GM19463 (cell line): ENCODE measurements around the gene RILPL1.
"Not testable (repeated sequence)": the region's sequence is repeated elsewhere in the genome, so short reads cannot be mapped to it uniquely, and the experiment has no call there.

Source experiments
- ATAC-seq: cut with Tn5 transposase; IDR thresholded peaks from one replicate; pipeline ENCODE4 v1.9.1; 2021; ENCODE audit warnings: mild to moderate bottlenecking, moderate library complexity; ENCODE audit not compliant: unreplicated experiment

RILPL1 gene

DNA sequence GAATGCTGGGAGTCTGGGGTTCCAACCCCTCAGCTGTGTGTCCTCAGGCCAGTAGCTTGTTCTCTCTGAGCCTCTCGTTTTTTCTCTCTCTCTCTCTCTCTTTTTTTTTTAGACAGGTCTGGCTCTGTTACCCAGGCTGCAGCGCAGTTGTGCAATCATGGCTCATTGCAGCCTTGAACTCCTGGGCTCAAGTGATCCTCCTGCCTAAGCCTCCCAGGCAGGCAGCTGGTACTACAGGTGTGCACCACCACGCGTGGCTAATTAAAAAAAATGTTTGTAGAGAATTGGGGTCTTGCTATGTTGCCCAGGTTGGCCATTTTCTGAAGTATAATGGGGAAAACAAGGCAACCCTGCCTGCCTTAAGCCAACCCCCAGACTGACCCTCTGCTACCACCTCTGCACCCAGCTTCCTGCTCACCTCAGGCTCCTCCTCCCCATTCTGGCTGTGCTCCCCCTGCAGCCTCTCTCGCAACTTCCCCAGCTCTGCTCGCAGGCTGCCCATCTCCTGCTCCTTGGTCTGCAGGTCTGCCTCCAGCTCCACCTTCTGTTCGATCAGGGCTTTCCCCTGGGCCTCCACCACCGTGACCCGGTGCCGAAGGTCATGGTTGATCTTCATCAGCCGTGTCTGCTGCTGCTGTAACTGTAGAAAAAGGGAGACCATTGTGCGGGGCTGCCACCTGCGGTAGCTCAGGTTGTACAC lies 35.2 kb downstream of the RILPL1 start:
- no peak for ATAC-seq

DNA sequence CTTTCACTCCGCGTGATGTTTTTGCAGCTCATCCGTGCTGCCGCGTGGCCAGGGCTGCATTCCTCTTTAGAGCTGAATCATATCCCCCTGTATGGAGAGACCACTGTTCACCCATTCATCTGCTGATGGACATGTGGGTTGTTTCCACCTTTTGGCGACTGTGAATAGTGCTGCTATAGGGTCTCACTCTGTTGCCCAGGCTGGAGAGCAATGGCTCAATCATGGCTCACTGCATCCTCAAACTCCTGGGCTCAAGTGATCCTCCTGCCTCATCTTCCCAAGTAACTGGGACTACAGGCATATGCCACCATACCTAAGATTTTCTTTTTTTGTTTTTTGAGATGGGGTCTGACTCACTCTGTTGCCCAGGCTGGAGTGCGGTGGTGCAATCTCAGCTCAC lies 36.5 kb downstream of the RILPL1 start:
- ATAC-seq: no peak

DNA sequence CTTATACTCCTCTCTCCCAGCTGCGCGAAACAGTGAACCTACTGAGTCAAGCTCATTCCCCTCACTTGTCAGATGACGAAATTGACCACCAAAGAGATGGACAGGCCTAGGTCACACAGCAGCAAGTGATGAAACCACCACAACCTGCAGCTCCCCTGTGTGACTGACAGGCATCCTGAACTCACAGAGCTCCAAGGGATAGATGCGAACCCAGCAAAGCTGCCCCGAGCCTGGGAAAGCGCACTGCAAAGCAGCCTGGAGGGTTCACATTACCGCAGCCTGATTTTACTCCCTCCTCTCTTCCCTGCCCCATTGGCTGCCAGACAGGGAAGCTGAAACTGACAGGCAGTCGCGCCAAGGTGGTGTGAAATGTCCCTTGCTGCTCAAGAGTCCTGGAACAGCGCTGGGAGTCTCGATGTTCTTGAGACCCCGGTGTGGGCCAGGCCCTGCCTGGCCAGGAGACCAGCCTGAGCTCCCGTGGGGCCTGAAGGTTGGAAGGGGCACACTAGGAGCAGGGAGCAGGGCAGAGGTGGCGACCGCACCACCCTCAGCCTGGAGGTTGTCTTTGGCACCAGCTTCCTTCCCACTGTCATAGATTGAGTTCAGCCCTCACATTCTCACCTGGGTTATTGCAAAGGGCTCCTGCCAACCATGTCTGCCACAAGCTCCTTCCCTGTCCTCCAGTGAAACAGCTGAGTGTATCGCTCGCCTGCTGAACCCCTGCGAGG lies 39.2 kb downstream of the RILPL1 start:
- no peak for ATAC-seq

DNA sequence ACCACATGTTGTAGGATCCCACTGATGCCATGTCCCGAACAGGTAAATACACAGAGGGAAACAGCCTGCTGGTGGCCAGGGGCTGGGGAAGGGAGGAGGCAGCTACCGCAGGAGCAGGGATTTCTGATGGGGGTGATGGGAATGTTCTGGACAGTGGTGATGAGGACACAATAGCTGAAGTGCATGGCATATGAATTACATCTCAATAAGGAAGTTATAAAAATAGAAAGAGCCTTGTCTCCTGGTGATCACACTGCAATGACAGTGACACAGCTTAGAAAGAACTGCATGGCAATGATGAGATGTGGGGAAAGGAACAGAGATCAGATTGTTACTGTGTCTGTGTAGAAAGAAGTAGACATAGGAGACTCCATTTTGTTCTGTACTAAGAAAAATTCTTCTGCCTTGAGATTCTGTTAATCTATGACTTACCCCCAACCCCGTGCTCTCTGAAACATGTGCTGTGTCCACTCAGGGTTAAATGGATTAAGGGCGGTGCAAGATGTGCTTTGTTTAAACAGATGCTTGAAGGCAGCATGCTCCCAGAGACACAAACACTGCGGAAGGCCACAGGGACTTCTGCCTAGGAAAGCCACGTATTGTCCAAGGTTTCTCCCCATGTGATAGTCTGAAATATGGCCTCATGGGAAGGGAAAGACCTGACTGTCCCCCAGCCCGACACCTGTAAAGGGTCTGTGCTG lies 41.0 kb downstream of the RILPL1 start:
- not testable (repeated sequence) for ATAC-seq

DNA sequence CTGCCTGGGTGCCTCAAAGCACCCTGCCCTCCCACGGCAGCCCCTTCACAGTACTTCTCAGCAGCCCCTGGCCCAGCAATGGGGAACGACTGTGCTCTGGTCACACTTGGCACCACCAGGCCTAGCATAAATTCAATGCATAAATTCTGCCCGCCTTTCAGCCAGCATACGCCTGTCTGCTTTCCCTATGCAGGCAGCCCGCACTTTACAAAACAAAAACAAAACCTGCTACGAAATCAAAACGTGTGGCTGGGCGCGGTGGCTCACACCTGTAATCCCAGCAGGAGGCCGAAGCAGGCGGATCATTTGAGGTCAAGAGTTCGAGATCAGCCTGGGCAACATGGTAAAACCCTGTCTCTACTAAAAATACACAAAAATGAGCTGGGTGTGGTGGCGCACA lies 42.0 kb downstream of the RILPL1 start:
- ATAC-seq: no peak

DNA sequence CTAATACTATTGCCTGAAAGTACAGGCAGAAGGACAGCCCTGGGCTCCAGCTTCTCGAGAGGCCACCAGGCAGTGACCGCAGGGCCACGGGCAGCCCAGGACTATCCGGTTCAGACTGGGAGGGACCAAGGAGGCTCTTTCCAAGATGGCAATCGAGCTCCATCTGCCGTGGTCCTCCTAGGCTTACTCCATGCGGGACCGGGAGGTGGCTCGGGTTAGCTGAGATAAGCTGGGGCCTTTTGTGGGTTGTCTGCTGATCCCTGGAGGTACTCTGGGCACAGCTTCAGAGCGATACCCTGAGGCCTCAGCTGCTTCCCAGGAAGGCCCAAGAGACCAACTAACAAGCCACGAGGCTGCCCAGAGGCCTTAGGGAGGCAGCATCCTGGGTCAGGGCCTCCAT lies 42.5 kb downstream of the RILPL1 start:
- no peak for ATAC-seq

DNA sequence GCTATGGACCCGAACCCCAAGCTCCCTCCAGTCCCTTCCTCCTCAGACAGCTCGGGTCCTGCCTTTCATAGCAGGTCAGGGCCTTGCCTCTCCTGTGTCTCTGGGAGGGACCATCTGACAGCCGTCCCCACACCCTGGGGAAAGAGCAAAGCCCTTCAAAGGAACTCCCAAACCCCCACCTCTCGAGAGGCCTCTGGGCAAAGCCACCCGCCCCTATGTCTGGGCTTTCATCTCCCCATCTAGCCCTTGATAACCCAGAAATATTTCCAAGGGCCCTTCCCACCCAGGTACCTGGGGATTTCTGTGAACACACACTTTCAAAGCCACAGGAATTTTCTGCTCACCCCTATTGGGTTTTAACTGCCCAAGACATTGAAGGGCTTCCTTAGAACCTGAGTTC lies 43.4 kb downstream of the RILPL1 start:
- no peak for ATAC-seq

DNA sequence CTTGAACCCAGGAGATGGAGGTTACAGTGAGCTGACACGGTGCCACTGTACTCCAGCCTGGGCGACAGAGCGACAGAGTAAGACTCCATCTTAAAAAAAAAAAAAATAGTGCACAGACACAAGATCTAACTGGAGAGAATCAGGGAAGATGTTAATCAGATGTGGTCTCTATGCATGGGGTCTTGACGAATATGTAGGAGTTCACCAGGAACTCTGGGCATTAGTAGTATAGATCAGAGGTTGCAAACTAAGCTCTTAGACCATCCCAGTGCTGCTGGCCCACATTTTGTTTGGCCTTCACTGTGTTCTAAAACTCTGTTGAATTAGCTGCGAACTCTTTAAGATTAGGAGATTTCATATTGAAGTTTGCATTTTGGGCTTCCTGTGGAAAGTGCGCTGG lies 43.9 kb downstream of the RILPL1 start:
- no peak for ATAC-seq

DNA sequence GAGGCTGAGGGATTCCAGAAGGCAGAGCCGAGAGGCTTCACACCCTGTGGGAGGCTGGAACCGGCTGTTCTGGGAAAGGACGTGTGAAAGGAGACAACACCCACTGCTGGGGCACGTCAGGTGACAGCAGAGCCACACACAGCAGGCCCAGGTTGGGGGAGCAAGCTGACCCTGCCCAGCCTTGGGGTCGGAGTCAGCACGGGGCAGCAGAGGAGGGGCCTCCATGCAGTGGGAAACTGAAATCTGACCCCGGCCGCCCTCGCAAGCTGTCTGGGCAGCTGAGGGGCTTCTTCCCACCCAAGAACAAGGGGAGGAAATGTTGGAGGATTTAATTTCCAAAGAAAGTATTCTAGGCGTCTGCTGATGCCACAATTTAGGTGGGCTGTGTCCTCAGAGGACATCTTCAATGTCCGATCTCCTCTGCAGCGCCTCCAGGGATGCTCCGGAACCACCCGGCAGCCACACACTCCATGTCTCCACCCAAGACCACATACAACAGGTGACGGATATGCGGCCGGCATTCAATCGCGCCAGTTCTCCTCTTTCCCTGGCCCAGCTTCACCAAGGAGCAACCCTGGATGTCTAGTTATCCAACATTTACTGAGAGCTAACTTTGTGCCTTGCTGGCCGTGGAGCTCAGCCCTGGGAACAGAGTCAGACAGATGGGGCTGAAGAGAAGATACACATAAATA lies 44.8 kb downstream of the RILPL1 start:
- ATAC-seq: no peak

DNA sequence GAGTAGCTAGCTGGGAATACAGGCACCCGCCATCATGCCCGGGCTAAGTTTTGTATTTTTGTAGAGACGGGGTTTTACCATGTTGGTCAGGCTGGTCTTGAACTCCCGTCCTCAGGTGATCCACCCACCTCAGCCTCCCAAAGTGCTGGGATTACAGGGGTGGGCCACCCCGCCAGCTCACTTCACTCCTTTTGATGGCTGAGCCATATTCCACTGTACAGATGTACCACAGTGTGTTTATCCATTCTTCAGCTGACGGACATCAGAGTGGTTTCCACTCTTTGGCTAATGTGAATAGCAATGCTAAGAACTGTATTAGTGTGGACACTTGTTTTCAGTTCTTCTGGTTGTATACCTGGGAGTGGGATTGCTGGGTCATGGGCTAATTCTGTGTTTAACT lies 46.1 kb downstream of the RILPL1 start:
- ATAC-seq: no peak

DNA sequence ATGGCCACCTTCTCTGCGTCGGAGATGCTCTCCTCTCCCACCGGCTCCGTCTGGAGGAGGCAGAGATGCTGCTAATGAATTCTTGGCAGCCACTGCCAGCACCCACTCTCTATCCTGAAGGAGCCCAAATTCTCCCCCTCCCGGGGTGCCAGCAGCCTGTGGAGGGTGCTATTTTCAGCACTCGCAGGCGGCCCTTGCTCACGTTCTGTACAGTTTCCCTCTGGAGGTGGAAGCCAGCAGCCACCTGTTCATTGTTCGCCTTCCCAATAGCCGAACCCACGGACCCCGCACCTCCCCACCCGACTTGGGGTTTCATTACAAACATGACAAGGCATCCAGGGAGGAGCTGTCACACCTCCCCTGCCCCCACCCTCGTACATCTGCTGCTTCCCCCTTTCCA lies 47.8 kb downstream of the RILPL1 start:
- no peak for ATAC-seq

DNA sequence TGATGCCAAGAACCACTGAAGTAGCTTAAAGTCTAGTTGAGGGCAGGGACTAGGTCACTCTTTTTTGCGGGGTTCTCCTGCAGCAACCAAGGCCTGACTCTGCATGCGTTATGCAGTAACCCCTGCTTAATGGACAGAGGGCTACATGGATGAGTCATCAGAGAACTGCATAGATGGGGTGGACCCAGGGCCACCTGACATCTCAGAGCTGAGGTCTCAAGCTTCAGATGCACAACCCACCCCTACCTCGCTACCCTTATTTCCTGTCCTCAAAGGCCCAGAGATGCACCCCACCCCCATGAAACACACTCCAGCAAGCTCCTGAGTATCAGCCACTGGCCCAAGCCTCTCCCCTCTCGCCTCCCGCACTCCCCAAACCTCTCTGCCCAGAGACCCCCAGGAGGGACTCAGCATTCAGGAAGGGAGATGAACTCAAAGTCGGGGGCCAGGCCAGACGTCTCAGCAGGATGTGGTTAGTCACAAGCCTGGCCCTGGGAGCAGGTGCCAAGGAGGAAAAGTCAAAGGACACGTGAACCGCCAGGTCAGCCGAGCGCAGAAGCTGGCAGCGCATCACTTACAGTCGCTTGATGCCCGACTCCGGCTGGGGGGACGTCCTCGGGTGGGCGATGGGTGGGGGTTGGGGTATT lies 49.8 kb downstream of the RILPL1 start:
- no peak for ATAC-seq

DNA sequence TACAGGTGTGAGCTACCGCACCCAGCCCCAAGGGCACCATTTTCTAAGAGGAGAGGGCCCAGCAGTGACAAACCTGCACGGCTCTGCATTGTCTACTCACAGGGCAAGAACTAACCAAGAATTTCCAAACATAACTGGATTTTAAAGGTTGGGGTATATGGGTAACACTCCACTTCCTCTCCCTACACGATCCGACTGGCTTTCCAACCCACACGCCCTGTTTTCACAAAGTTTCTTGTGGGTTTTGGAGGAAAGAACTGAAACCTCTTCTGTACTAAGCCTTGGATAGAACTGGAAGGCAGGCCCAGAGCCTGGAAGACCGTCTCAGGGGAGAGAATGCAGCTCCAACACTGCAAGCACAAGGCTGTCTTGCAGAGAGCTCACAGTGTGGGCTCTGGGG lies 50.6 kb downstream of the RILPL1 start:
- ATAC-seq: no peak

DNA sequence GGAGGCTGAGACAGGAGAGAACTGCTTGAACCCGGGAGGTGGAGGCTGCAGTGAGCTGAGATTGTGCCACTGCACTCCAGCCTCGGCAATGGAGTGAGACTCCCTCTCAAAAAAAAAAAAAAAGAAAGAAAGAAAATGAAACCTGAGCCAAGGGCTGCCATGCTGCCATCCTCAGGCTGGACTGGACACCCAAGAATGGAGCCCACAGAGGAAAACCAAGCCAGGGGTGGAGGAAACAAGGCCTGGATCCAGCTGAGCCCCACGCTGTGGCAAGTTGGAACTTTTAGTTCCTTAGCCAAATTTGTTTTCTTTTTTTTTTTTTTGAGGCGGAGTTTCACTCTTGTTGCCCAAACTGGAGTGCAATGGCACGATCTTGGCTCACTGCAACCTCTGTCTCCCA lies 52.3 kb downstream of the RILPL1 start:
- ATAC-seq: not testable (repeated sequence)

DNA sequence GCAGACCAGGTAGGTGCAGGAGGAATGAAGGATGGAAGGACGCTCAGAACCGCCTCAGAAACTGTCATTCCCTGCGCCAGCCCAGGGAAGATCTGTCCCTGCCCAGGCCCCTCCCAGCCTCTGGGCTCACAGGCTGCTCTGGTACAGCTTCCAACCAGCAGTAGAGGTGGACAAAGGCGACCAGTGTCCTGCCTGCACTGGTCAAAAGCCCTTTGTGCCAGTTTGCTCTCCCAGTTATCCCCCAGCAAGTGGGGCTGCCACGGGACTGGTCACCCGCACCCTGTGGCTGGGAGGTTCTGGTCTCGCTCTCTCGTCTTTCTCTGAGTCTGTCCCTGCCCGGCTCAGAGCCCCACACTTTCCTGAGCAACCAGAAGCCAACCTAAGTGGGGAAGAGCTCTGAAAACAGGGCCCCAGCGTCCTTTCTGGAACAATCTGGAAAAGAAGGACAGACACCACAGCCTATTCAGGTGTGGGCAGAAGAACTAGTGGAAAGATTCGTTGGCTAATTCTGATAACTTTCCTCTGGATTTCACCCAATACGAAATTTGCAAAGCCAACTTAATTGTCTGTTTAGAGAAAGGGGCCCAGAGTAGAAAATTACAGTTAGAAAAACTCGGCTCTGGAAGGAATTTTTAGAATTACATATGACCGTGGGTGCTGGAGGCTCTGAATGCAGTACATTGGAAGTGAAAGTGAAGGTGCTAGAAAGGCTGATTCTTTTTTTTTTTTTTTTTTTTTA lies 53.9 kb downstream of the RILPL1 start:
- ATAC-seq: no peak

DNA sequence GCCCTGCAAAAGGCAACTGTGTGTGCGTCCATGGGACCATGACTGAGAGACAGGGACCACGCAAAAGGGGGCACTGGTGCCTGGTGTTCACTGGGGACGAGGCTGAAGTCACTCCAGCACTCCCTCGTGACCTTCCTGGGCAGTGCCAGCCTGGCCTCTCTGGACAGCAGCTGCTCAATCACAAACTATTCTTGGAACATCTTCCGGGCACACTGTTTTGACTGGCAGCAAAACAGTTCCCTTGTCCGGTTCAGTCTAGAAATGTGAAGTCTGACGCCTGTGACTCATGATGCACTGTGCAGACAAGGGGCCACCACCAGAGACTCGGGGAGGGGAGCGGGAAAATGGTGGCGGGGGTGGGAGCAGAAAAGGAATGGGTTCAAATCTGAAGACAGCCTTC lies 54.8 kb downstream of the RILPL1 start:
- no peak for ATAC-seq

DNA sequence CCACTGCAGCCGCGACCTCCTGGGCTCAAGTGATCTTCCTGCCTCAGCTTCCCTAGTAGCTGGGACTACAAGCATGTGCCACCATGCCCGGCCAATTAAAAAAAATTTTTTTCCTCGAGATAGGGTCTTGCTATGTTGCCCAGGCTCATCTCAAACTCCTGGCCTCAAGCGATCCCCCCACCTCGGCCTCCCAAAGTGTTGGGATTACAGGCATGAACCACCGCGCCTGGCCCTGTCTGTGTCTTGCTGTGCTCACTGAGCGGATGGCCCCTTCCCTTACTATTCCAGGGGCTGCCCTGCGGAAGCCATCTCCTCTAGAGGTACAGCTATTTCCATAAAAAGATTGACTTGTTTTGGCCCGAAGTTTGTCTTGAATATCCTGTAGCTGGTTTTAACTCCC lies 55.5 kb downstream of the RILPL1 start:
- ATAC-seq: no peak

DNA sequence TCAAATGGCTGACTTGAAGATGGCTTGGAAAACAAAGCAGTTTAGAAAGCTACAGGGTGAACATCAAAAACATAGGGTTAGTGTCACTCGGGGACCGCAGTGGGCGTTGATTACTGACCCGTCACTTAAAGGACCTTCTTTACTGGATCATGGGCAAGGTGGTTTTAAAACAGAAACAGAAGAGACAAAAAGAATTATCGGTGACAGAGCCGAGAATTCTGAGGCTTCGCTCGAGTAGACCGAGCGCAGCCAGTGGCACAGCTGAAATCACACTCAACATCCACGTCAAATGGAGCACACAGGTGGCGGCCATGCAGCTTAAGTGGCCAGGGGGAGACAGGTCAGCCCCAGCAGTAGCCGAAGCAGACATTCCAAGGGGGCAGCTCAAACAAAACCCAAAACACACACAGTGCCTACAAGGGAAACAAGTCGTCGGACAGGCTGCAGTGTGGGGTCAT lies 58.2 kb downstream of the RILPL1 start:
- no peak for ATAC-seq

DNA sequence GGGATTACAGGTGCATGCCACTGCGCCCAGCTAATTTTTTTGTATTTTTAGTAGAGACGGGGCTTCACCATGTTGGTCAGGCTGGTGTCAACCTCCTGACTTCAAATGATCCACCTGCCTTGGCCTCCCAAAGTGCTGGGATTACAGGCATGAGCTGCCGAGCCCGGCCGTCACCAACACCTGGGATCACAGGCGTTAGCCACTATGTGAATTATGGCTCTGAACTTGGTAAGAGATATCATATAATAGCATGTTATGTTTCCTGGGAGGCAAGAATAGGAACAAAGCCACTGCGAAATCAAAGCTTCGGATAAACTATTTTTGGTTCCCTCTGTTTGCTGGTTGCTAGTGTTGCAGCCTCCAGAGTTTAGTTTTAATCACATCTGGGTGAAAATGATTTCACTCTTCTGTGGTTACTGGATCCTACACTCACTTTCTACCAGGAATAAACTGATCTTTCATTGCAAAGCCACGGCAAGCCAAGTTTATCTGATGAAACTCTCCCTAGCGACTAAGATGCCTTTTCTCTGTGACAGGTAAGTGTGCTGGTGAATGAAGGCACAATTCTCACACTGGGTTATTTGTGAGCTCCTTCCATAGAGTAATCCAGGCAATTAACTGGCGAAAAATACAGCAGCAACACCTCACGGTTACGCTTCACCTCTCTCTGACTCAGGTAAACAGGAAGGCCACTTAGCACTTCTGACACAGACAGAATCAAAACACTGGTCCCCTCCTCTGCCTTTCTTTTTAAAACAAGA lies 58.9 kb downstream of the RILPL1 start:
- no peak for ATAC-seq
